HepG2 (cell line): ENCODE results near the gene ATAD3C. TPM values are rescaled to one million over a fixed set of nuclear protein-coding genes. Genes with fewer than 3 reads are reported as not detected.

Source experiments
- BRCA1 ChIP-seq: sonication (generic); formaldehyde crosslinking; IDR thresholded peaks from 2 replicates; pipeline ENCODE4 v1.4.0; 2020; ENCODE audit warnings: missing genetic modification reagents
- ISX ChIP-seq: sonication (generic); formaldehyde crosslinking; conservative IDR thresholded peaks from 2 replicates; pipeline ENCODE4 v1.5.0; 2020; ENCODE audit warnings: missing genetic modification reagents
- MAF1 ChIP-seq: sonication (generic); formaldehyde crosslinking; IDR thresholded peaks from 2 replicates; pipeline ENCODE4 v1.5.0; 2020; ENCODE audit warnings: missing genetic modification reagents, borderline replicate concordance
- NCOA1 ChIP-seq: sonication (generic); formaldehyde crosslinking; IDR thresholded peaks from 2 replicates; pipeline ENCODE4 v1.9.0; 2021; ENCODE audit warnings: missing genetic modification reagents
- PLRG1 ChIP-seq: fragments of 450-650 bp; conservative IDR thresholded peaks from 2 replicates; pipeline ENCODE4 v1.6.1; 2016
- POLR2A ChIP-seq, 2 experiments: IDR thresholded peaks; 2 replicates each; pipeline ENCODE4 v1.6.1; 2011; ENCODE audit warnings: low read depth in 2 of 2, low read length in 2 of 2, mild to moderate bottlenecking in 1 of 2, moderate library complexity in 1 of 2; ENCODE audit not compliant: insufficient read depth in 1 of 2
- SAP130 ChIP-seq: IDR thresholded peaks from 2 replicates; pipeline ENCODE4 v1.6.1; 2016; ENCODE audit warnings: low read depth
- SETDB1 ChIP-seq: sonication (generic); formaldehyde crosslinking; IDR thresholded peaks from 2 replicates; pipeline ENCODE4 v1.5.1; 2020; ENCODE audit warnings: missing genetic modification reagents, mild to moderate bottlenecking, borderline replicate concordance
- SP2 ChIP-seq: sonication (generic); formaldehyde crosslinking; IDR thresholded peaks from 2 replicates; pipeline ENCODE4 v1.5.1; 2020; ENCODE audit warnings: mild to moderate bottlenecking, missing genetic modification reagents
- SP5 ChIP-seq: IDR thresholded peaks from 2 replicates; pipeline ENCODE4 v1.6.1; 2016; ENCODE audit warnings: low read depth, borderline replicate concordance
- ZNF124 ChIP-seq: sonication (generic); formaldehyde crosslinking; IDR thresholded peaks from 2 replicates; pipeline ENCODE4 v1.4.0; 2020; ENCODE audit warnings: missing genetic modification reagents
- ZNF33B ChIP-seq: sonication (generic); formaldehyde crosslinking; IDR thresholded peaks from 2 replicates; pipeline ENCODE4 v1.5.1; 2020; ENCODE audit warnings: mild to moderate bottlenecking, missing genetic modification reagents
- ZNF543 ChIP-seq: sonication (generic); formaldehyde crosslinking; IDR thresholded peaks from 2 replicates; pipeline ENCODE4 v1.4.0; 2020; ENCODE audit warnings: mild to moderate bottlenecking, missing genetic modification reagents
- ZNF558 ChIP-seq: sonication (generic); formaldehyde crosslinking; IDR thresholded peaks from 2 replicates; pipeline ENCODE4 v1.9.0; 2022; ENCODE audit warnings: mild to moderate bottlenecking, missing genetic modification reagents, borderline replicate concordance
- polyA plus RNA-seq, 8 experiments: library from polyadenylated mRNA; depleted of rRNA in 3 of 8; stranded (reverse) in 7 of 8; unstranded in 1 of 8; fragments of >200 nt; fragmentation: Illumina TruSeq in 4 of 8; extraction: Trizol in 4 of 8; gene quantifications; 2 replicates each; pipeline versions ENCODE4 v1.2.1 to v1.2.3, GENCODE V29; 2011 to 2016; ENCODE audit warnings: low read depth in 4 of 8, missing spikeins in 1 of 8, mixed read lengths in 1 of 8; ENCODE audit not compliant: insufficient read depth in 1 of 8
- total RNA-seq, 5 experiments: library from RNA; depleted of rRNA; stranded (reverse); fragments of >200 nt; fragmentation: Illumina TruSeq; extraction: Trizol; gene quantifications; 2 replicates each; pipeline ENCODE4 v1.2.3, GENCODE V29; 2016; ENCODE audit warnings: low read depth in 1 of 5
- TF ChIP-seq, protein P1 (sequence below): sonication (generic); formaldehyde crosslinking; conservative IDR thresholded peaks from 2 replicates; pipeline ENCODE4 v1.8.0; 2022; ENCODE audit warnings: mild to moderate bottlenecking, moderate library complexity, missing genetic modification reagents
- TF ChIP-seq, protein P2 (sequence below): sonication (generic); formaldehyde crosslinking; IDR thresholded peaks from 2 replicates; pipeline ENCODE4 v1.5.0; 2020; ENCODE audit warnings: mild to moderate bottlenecking, missing genetic modification reagents
- TF ChIP-seq, protein P3 (sequence below): sonication (generic); formaldehyde crosslinking; IDR thresholded peaks from 2 replicates; pipeline ENCODE4 v1.4.0; 2020; ENCODE audit warnings: mild to moderate bottlenecking, missing genetic modification reagents
- TF ChIP-seq, protein P4 (sequence below), 2 experiments: sonication (generic) in 1 of 2; formaldehyde crosslinking in 1 of 2; IDR thresholded peaks; 2 replicates each; pipeline versions ENCODE4 v1.4.0 to v1.6.1; 2016 to 2020; ENCODE audit warnings: borderline replicate concordance in 1 of 2, low read depth in 1 of 2, mild to moderate bottlenecking in 1 of 2, missing genetic modification reagents in 1 of 2

The ATAD3C gene
- total and polyA plus RNA-seq, 2 of the 13 experiments (the other 11 are each of a cell fraction or from before 2014, with no cell fraction given), result 2.4 to 3.2 TPM

DNA sequence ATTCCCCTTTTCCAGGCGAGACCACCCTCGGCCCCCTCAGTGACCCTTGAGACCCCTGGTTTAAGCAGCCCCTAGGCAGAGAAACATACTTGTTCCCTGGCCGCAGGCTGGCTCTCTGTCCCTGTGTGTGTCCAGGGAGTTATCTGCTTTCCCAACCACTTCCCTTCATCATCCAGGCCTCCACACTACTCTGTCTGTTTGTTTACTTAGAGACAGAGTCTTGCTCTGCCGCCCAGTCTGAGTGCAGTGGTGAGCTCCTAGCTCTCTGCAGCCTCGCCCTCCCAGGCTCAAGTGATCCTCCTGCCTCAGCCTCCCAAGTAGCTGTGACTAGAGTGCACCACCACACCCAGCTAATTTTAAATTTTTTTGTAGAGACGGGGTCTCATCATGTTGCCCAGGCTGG is 19.8 kb upstream of the ATAD3C start (continued):
- TF ChIP-seq, protein P1, sequence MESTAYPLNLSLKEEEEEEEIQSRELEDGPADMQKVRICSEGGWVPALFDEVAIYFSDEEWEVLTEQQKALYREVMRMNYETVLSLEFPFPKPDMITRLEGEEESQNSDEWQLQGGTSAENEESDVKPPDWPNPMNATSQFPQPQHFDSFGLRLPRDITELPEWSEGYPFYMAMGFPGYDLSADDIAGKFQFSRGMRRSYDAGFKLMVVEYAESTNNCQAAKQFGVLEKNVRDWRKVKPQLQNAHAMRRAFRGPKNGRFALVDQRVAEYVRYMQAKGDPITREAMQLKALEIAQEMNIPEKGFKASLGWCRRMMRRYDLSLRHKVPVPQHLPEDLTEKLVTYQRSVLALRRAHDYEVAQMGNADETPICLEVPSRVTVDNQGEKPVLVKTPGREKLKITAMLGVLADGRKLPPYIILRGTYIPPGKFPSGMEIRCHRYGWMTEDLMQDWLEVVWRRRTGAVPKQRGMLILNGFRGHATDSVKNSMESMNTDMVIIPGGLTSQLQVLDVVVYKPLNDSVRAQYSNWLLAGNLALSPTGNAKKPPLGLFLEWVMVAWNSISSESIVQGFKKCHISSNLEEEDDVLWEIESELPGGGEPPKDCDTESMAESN (CRISPR knock-in tag), result no peak
- 0 out of 2 replicates have a peak, but pooled peaks have one; percentile 22 for TF ChIP-seq SP5 (CRISPR knock-in tag)
- TF ChIP-seq, protein P2, sequence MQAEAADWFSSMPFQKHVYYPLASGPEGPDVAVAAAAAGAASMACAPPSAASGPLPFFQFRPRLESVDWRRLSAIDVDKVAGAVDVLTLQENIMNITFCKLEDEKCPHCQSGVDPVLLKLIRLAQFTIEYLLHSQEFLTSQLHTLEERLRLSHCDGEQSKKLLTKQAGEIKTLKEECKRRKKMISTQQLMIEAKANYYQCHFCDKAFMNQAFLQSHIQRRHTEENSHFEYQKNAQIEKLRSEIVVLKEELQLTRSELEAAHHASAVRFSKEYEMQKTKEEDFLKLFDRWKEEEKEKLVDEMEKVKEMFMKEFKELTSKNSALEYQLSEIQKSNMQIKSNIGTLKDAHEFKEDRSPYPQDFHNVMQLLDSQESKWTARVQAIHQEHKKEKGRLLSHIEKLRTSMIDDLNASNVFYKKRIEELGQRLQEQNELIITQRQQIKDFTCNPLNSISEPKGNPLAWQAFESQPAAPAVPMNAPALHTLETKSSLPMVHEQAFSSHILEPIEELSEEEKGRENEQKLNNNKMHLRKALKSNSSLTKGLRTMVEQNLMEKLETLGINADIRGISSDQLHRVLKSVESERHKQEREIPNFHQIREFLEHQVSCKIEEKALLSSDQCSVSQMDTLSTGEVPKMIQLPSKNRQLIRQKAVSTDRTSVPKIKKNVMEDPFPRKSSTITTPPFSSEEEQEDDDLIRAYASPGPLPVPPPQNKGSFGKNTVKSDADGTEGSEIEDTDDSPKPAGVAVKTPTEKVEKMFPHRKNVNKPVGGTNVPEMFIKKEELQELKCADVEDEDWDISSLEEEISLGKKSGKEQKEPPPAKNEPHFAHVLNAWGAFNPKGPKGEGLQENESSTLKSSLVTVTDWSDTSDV (CRISPR knock-in tag), result no peak
- TF ChIP-seq, protein P3, sequence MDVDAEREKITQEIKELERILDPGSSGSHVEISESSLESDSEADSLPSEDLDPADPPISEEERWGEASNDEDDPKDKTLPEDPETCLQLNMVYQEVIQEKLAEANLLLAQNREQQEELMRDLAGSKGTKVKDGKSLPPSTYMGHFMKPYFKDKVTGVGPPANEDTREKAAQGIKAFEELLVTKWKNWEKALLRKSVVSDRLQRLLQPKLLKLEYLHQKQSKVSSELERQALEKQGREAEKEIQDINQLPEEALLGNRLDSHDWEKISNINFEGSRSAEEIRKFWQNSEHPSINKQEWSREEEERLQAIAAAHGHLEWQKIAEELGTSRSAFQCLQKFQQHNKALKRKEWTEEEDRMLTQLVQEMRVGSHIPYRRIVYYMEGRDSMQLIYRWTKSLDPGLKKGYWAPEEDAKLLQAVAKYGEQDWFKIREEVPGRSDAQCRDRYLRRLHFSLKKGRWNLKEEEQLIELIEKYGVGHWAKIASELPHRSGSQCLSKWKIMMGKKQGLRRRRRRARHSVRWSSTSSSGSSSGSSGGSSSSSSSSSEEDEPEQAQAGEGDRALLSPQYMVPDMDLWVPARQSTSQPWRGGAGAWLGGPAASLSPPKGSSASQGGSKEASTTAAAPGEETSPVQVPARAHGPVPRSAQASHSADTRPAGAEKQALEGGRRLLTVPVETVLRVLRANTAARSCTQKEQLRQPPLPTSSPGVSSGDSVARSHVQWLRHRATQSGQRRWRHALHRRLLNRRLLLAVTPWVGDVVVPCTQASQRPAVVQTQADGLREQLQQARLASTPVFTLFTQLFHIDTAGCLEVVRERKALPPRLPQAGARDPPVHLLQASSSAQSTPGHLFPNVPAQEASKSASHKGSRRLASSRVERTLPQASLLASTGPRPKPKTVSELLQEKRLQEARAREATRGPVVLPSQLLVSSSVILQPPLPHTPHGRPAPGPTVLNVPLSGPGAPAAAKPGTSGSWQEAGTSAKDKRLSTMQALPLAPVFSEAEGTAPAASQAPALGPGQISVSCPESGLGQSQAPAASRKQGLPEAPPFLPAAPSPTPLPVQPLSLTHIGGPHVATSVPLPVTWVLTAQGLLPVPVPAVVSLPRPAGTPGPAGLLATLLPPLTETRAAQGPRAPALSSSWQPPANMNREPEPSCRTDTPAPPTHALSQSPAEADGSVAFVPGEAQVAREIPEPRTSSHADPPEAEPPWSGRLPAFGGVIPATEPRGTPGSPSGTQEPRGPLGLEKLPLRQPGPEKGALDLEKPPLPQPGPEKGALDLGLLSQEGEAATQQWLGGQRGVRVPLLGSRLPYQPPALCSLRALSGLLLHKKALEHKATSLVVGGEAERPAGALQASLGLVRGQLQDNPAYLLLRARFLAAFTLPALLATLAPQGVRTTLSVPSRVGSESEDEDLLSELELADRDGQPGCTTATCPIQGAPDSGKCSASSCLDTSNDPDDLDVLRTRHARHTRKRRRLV (CRISPR knock-in tag), result no peak
- TF ChIP-seq BRCA1 (CRISPR knock-in tag), result no peak
- TF ChIP-seq SP2 (CRISPR knock-in tag), result no peak
- no peak; a peak in 1 of 4 replicates for TF ChIP-seq POLR2A (IDR thresholded peaks at IDR 0.05; ENCODE audit: insufficient read depth in 1 of 2, low read depth in 2 of 2, low read length in 2 of 2)
- no peak for TF ChIP-seq ISX (CRISPR knock-in tag)
- no peak for TF ChIP-seq ZNF543 (CRISPR knock-in tag)
- TF ChIP-seq MAF1 (CRISPR knock-in tag), result no peak
- TF ChIP-seq, protein P4, sequence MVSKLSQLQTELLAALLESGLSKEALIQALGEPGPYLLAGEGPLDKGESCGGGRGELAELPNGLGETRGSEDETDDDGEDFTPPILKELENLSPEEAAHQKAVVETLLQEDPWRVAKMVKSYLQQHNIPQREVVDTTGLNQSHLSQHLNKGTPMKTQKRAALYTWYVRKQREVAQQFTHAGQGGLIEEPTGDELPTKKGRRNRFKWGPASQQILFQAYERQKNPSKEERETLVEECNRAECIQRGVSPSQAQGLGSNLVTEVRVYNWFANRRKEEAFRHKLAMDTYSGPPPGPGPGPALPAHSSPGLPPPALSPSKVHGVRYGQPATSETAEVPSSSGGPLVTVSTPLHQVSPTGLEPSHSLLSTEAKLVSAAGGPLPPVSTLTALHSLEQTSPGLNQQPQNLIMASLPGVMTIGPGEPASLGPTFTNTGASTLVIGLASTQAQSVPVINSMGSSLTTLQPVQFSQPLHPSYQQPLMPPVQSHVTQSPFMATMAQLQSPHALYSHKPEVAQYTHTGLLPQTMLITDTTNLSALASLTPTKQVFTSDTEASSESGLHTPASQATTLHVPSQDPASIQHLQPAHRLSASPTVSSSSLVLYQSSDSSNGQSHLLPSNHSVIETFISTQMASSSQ (IDR thresholded peaks at IDR 0.05; ENCODE audit: low read depth), result no peak
- TF ChIP-seq, protein P4 (CRISPR knock-in tag; IDR thresholded peaks at IDR 0.05; ENCODE audit: borderline replicate concordance), result 0 out of 2 replicates have a peak, but pooled peaks have one; percentile 13
- no peak for TF ChIP-seq ZNF124 (CRISPR knock-in tag)
- TF ChIP-seq SETDB1 (CRISPR knock-in tag), result no peak
- TF ChIP-seq ZNF33B (CRISPR knock-in tag), result no peak
- TF ChIP-seq SAP130 (CRISPR knock-in tag), result no peak
- no peak for TF ChIP-seq ZNF558
- TF ChIP-seq NCOA1 (CRISPR knock-in tag), result no peak
- no peak for TF ChIP-seq PLRG1
